GM12878 (cell line): ENCODE data around the gene IGF2BP2. TPM values are rescaled to one million over a fixed set of nuclear protein-coding genes. Genes with fewer than 3 reads are reported as not detected.

Experiments used
- ATAC-seq: fragments of 200-7000 bp; cut with Tn5 transposase; 3 replicates; pipeline ENCODE4 v1.9.1; 2020; ENCODE audit warnings: mild to moderate bottlenecking, moderate library complexity
- BruUV-seq: library from RNA; stranded (reverse); fragments of 400-500 nt; replicated peaks from 2 replicates; lab custom pipeline; 2021; lab: Mats Ljungman, UMichigan
- CTCF ChIA-PET: fragments of 300-600 bp; sonication (Branson Sonifier 250); formaldehyde crosslinking; extraction: SDS; loops from one replicate; lab custom pipeline; 2021; ENCODE audit warnings: inconsistent platforms; lab: Yijun Ruan, JAX
- POLR2A ChIA-PET: fragments of 350-600 bp; formaldehyde crosslinking; extraction: SDS; loops from one replicate; lab custom pipeline; 2021; ENCODE audit warnings: inconsistent platforms; lab: Charles Lee
- RAD21 ChIA-PET: fragments of 300-600 bp; sonication (Branson Sonifier 250); formaldehyde crosslinking; loops from one replicate; lab custom pipeline; 2023; ENCODE audit warnings: antibody characterized with exemption; ENCODE audit not compliant: unreplicated experiment; lab: Charles Lee
- SMC1A ChIA-PET: fragments of 300-600 bp; sonication (Branson Sonifier 250); formaldehyde crosslinking; loops from one replicate; lab custom pipeline; 2023; ENCODE audit not compliant: unreplicated experiment, uncharacterized antibody; lab: Charles Lee
- DNase-seq: peaks from one replicate; pipeline ENCODE4 v3.0.0-alpha.2; 2011; ENCODE audit warnings: low read depth, low spot score
- FAIRE-seq: peaks from 3 replicates; lab custom pipeline; 2011; peaks lifted over from hg19 to GRCh38; lab: Jason Lieb, UNC
- H2AFZ ChIP-seq: 2 replicates; pipeline ENCODE4 v1.6.0; 2011; ENCODE audit warnings: low read depth, low read length, control low read depth; ENCODE audit not compliant: control insufficient read depth
- H3K27ac ChIP-seq: 2 replicates; pipeline ENCODE4 v1.5.1; 2011; ENCODE audit warnings: control low read depth; ENCODE audit not compliant: control insufficient read depth, insufficient read depth
- H3K27me3 ChIP-seq, 2 experiments: replicated peaks in 1 of 2; 2 replicates each; pipeline versions ENCODE4 v1.6.0 to v1.6.1; 2011; ENCODE audit warnings: low read length in 1 of 2; ENCODE audit not compliant: control insufficient read depth in 2 of 2, insufficient read depth in 2 of 2
- H3K36me3 ChIP-seq, 2 experiments: 2 replicates each; pipeline ENCODE4 v1.5.1; 2011; ENCODE audit warnings: low read length in 1 of 2; ENCODE audit not compliant: control insufficient read depth in 2 of 2, insufficient read depth in 2 of 2
- H3K4me1 ChIP-seq: 2 replicates; pipeline ENCODE4 v1.6.1; 2011; ENCODE audit warnings: mild to moderate bottlenecking, low read length, moderate library complexity, mixed read lengths; ENCODE audit not compliant: control insufficient read depth, insufficient read depth
- H3K4me2 ChIP-seq: 2 replicates; pipeline ENCODE4 v1.6.0; 2011; ENCODE audit warnings: control low read depth; ENCODE audit not compliant: control insufficient read depth, insufficient read depth
- H3K4me3 ChIP-seq: fragments of 200-600 bp; sonication (generic); 2 replicates; pipeline ENCODE4 v1.5.1; 2016
- H3K79me2 ChIP-seq: 2 replicates; pipeline ENCODE4 v1.6.0; 2011; ENCODE audit warnings: low read length; ENCODE audit not compliant: control insufficient read depth, insufficient read depth
- H3K9ac ChIP-seq: 2 replicates; pipeline ENCODE4 v1.8.0; 2011; ENCODE audit warnings: low read length, control low read depth, mixed read lengths; ENCODE audit not compliant: control insufficient read depth, insufficient read depth
- H3K9me3 ChIP-seq: replicated peaks from 3 replicates; pipeline ENCODE4 v1.5.1; 2011; ENCODE audit warnings: mild to moderate bottlenecking, low read length; ENCODE audit not compliant: control insufficient read depth, insufficient read depth
- H4K20me1 ChIP-seq: 2 replicates; pipeline ENCODE4 v1.6.0; 2011; ENCODE audit not compliant: control insufficient read depth, insufficient read depth
- EGR1 ChIP-seq, 2 experiments: IDR thresholded peaks; 1 replicate in 1 of 2; 2 replicates in 1 of 2; pipeline ENCODE4 v1.6.1; 2011 to 2012; ENCODE audit warnings: low read depth in 2 of 2, low read length in 2 of 2, borderline replicate concordance in 1 of 2, mild to moderate bottlenecking in 1 of 2, moderate library complexity in 1 of 2
- MTA3 ChIP-seq: IDR thresholded peaks from 2 replicates; pipeline ENCODE4 v1.6.1; 2012; ENCODE audit warnings: low read length, inconsistent platforms, borderline replicate concordance
- MXI1 ChIP-seq: fragments of 150-350 bp; IDR thresholded peaks from 2 replicates; pipeline ENCODE4 v1.6.1; 2011; ENCODE audit warnings: low read depth, mild to moderate bottlenecking, inconsistent platforms, low read length, improper control_type of control experiment
- NR2F1 ChIP-seq: fragments of 450-650 bp; conservative IDR thresholded peaks from 2 replicates; pipeline ENCODE4 v1.6.1; 2017; ENCODE audit warnings: mild to moderate bottlenecking
- SMARCA5 ChIP-seq: fragments of 450-650 bp; IDR thresholded peaks from 2 replicates; pipeline ENCODE4 v1.6.1; 2017; ENCODE audit warnings: mild to moderate bottlenecking
- ZBED1 ChIP-seq: IDR thresholded peaks from 2 replicates; pipeline ENCODE4 v1.6.1; 2016; ENCODE audit warnings: borderline replicate concordance
- WGBS: methylation state at CpG from one replicate; pipeline ENCODE4 v1.1.6; 2016; ENCODE audit warnings: low lambda C conversion rate; ENCODE audit not compliant: insufficient replicate concordance, insufficient coverage; ENCODE audit errors: missing lambda C conversion rate; 5-methylcytosine and 5-hydroxymethylcytosine counted together
- in situ Hi-C: fragments of 300-500 bp; cut with MboI; formaldehyde crosslinking; loops from 9 replicates; pipeline ENCODE4 v1.14.3; 2018; ENCODE audit warnings: mixed read lengths
- intact Hi-C: fragments of 100-400 bp; cut with micrococcal nuclease; formaldehyde crosslinking; loops from one replicate; pipeline ENCODE4 v1.14.2; 2022; ENCODE audit not compliant: unreplicated experiment
- polyA plus RNA-seq, 11 experiments: library from polyadenylated mRNA; depleted of rRNA in 4 of 11; unstranded in 6 of 11; stranded (reverse) in 5 of 11; fragments of >200 nt; fragmentation: Nextera tagmentation in 4 of 11; fragmentation: Illumina TruSeq in 1 of 11; extraction: Ambion mirVana in 4 of 11; extraction: Trizol in 1 of 11; gene quantifications; 1 replicate in 1 of 11; 2 replicates in 10 of 11; pipeline versions ENCODE4 v1.2.1 to v1.2.3, GENCODE V29; 2011 to 2016; ENCODE audit warnings: inconsistent platforms in 2 of 11, missing spikeins in 2 of 11, low read depth in 1 of 11
- total RNA-seq, 4 experiments: library from RNA; depleted of rRNA in 3 of 4; stranded (reverse); fragments of >200 nt in 3 of 4; fragmentation: Illumina TruSeq in 1 of 4; extraction: Trizol in 1 of 4; gene quantifications; 2 replicates each; pipeline versions ENCODE4 v1.2.1 to v1.2.3, GENCODE V29; 2013 to 2021
- TF ChIP-seq, protein P1 (sequence below): IDR thresholded peaks from 2 replicates; pipeline ENCODE4 v1.6.1; 2011; ENCODE audit warnings: low read depth, mild to moderate bottlenecking, low read length, moderate library complexity, borderline replicate concordance; ENCODE audit errors: extremely low read depth
- TF ChIP-seq, protein P2 (sequence below): IDR thresholded peaks from 2 replicates; pipeline ENCODE4 v1.6.1; 2011; ENCODE audit warnings: borderline replicate concordance, low read depth, mild to moderate bottlenecking, moderate library complexity, mixed read lengths, low read length; ENCODE audit not compliant: insufficient read depth; ENCODE audit errors: extremely low read length

The IGF2BP2 gene
- total and polyA plus RNA-seq, 10 of the 15 experiments (the other 5 are each of a cell fraction or from before 2014, with no cell fraction given), result 0.25 to 0.72 TPM; not detected in 8

DNA sequence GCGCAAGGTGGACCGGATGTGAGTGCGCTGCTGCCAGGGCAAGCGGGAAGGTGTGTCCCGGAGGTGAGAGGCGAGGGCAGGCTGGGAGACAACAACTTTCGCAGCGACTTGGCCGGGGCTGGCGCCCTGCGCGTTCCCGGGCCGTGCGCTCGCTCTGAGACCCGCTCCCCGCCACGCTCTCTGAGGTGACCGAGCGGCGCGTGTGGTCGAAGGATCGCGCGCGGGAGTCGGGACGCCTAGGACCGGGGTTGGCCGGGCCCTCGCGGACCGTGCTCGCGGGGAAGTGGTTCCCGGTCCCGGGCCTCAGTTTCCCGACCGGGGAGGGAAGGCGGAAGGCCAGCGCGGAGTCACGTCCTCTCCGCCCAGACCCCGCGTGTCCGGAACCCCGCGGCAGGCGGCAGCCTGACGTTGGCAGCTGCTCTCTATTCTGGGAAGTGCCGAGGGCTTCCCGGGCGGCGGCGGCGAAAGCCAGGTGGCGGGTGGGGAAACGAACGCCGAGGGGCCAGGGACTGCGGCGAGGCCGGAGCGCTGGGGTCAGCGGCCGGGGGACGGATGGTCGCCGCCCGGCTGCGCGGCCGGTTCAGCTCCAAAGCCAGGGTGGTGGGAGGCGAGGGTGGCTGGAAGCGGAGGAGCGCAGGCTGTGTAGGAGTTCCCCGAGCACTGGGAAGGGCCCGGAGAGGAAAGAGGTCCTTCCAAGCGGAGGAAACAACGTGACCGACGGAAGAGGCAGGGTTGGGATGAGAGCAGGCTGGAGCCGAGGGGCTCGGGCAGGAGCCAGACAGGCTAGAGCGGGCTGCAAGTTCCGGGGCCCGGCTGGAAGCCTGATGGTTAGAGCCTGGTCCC, 1.0 kb upstream of the IGF2BP2 start (continued):
- TF ChIP-seq EGR1 (IDR thresholded peaks at IDR 0.05; ENCODE audit: borderline replicate concordance in 1 of 2, low read depth in 2 of 2, low read length in 2 of 2), result no peak
- no peak for TF ChIP-seq NR2F1
- TF ChIP-seq, protein P1, sequence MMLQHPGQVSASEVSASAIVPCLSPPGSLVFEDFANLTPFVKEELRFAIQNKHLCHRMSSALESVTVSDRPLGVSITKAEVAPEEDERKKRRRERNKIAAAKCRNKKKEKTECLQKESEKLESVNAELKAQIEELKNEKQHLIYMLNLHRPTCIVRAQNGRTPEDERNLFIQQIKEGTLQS, result no peak
- no peak for TF ChIP-seq MTA3
- TF ChIP-seq MXI1, result no peak

DNA sequence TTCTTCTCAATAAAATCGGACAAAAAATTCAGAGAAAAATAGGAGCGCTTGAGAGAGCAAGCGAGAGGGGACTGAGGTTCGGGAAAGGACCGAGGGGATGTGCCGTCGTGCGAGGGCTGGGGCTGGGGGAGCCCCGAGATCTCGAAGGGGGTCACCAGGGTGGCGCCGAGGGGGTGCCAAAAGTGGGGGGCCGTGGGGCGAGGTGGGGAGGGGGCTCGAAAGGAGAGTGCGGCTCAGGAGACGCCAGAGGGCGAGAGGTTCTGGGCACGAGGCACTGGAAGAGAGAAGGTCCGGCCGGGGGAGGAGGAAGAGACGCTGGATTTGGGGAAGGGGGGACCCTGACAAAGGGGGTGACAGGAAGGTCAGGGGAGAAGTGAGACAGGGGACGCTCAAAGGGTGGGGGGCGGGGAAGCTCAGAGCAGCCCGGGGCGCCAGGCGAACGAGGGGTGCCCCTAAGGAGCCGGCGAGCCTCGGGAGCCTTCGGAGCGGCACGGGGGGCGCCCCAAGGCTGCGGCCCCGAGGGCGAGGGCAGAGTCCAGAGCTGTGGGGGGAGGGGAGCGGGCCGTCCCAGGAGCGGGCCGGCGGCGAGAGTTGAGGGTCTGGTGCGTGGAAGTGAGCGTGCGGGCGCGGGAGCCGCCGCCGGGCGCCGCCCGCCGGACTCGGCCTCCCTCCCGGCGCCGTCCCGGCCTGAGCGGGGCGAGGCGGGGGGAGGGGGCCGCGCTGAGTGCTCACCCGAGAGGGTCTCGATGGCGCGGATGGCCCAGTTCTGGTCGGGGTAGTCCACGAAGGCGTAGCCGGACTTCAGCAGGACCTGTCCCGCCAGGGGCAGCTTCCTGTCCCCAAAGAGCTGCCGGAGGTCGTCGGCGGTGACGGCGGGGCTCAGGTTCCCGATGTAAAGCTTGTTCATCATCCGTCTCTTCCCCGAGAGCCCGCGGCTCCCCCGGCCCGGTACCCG, 514 bp downstream of the IGF2BP2 start:
- Histone ChIP-seq H3K4me1 (no peaks in the 10 kb centered on the region), H3K36me3 (no peaks in the 10 kb centered on the region), H2AFZ (peak overlapping the region; percentile 29), H3K79me2 (no peaks in the 10 kb centered on the region), H3K27me3 (peaks cover 8 to 20% of the 10 kb centered on the region in 2 experiments), H3K9me3 (no peaks in the 10 kb centered on the region), H4K20me1 (no peaks in the 10 kb centered on the region), H3K9ac (no peak overlapping the region), H3K27ac (no peak overlapping the region), H3K4me3 (peak overlapping the region; percentile 47; the same call in 1 of the 2 replicates), H3K4me2 (peak overlapping the region; percentile 77; the same call in 1 of the 2 replicates)
- ChIA-PET RAD21 (no interaction called here), CTCF (no interaction called here), POLR2A (no interaction called here), SMC1A (no interaction called here)
- BruUV-seq, result no TSS peak
- FAIRE-seq (no peak), DNase-seq (no peak), ATAC-seq (peak; percentile 26)
- 6% methylated on average over 41 of the region's 89 CpGs for WGBS
- intact Hi-C loops (no loop called here), in situ Hi-C loops (no loop called here)
- no peak for TF ChIP-seq ZBED1
- TF ChIP-seq, protein P2, sequence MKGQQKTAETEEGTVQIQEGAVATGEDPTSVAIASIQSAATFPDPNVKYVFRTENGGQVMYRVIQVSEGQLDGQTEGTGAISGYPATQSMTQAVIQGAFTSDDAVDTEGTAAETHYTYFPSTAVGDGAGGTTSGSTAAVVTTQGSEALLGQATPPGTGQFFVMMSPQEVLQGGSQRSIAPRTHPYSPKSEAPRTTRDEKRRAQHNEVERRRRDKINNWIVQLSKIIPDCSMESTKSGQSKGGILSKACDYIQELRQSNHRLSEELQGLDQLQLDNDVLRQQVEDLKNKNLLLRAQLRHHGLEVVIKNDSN, result no peak
- TF ChIP-seq SMARCA5, result no peak
- TF ChIP-seq NR2F1, result no peak
